HG03378 (cell line): ENCODE data around the gene IRF4.
"Not testable (repeated sequence)": the region's sequence is repeated elsewhere in the genome, so short reads cannot be mapped to it uniquely, and the experiment has no call there.

Source experiments
- ATAC-seq: cut with Tn5 transposase; IDR thresholded peaks from one replicate; pipeline ENCODE4 v1.9.1; 2021; ENCODE audit warnings: mild to moderate bottlenecking, moderate library complexity; ENCODE audit not compliant: unreplicated experiment

IRF4 gene

GRCh38 chr6:364609-365540 lies 26.7 kb upstream of the IRF4 start:
- peak; percentile 62 for ATAC-seq

GRCh38 chr6:365835-366234 lies 25.7 kb upstream of the IRF4 start:
- ATAC-seq = no peak

GRCh38 chr6:366389-367297 lies 24.9 kb upstream of the IRF4 start:
- no peak for ATAC-seq

GRCh38 chr6:367298-367794 lies 24.2 kb upstream of the IRF4 start:
- ATAC-seq = no peak

GRCh38 chr6:367891-368630 lies 23.5 kb upstream of the IRF4 start:
- no peak for ATAC-seq

GRCh38 chr6:369559-370431 lies 21.8 kb upstream of the IRF4 start:
- ATAC-seq = no peak

GRCh38 chr6:370555-370954 lies 21.0 kb upstream of the IRF4 start:
- no peak for ATAC-seq

- ATAC-seq = not testable (repeated sequence)
Observed at GRCh38 chr6:371851-372250, 19.7 kb upstream of the IRF4 start.

- peak; percentile 57 for ATAC-seq
Observed at GRCh38 chr6:372336-372911, 19.1 kb upstream of the IRF4 start.

GRCh38 chr6:373031-373430 lies 18.5 kb upstream of the IRF4 start:
- no peak for ATAC-seq

- no peak for ATAC-seq
Observed at GRCh38 chr6:373773-374724, 17.5 kb upstream of the IRF4 start.

- no peak for ATAC-seq
Observed at GRCh38 chr6:374956-375355, 16.6 kb upstream of the IRF4 start.

GRCh38 chr6:376827-377640 lies 14.5 kb upstream of the IRF4 start:
- no peak for ATAC-seq

- not testable (repeated sequence) for ATAC-seq
Observed at GRCh38 chr6:377641-378020, 13.9 kb upstream of the IRF4 start.

GRCh38 chr6:378090-378957 lies 13.2 kb upstream of the IRF4 start:
- ATAC-seq = no peak

- peak; percentile 1 for ATAC-seq
Observed at GRCh38 chr6:378958-379409, 12.6 kb upstream of the IRF4 start.
